ENCODE data around the gene HP.

DNA sequence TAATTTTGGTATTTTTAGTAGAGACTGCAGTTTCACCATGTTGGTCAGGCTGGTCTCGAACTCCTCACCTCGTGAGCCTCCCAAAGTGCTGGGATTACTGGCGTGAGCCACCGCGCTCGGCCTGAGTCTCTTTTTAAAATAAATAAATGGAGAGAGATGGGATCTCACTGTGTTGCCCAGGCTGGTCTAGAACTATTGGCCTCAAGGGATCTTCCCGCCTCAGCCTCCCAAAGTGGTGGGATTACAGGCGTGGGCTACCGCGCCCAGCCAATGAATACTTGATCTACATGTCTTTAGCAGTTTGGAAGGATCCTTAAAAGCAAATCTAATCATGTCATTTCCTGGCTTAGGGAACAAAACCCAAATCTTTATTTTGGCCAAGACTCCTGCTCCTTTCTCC is 44.5 kb upstream of the HP start:
- TF ChIP-seq, protein P1, sequence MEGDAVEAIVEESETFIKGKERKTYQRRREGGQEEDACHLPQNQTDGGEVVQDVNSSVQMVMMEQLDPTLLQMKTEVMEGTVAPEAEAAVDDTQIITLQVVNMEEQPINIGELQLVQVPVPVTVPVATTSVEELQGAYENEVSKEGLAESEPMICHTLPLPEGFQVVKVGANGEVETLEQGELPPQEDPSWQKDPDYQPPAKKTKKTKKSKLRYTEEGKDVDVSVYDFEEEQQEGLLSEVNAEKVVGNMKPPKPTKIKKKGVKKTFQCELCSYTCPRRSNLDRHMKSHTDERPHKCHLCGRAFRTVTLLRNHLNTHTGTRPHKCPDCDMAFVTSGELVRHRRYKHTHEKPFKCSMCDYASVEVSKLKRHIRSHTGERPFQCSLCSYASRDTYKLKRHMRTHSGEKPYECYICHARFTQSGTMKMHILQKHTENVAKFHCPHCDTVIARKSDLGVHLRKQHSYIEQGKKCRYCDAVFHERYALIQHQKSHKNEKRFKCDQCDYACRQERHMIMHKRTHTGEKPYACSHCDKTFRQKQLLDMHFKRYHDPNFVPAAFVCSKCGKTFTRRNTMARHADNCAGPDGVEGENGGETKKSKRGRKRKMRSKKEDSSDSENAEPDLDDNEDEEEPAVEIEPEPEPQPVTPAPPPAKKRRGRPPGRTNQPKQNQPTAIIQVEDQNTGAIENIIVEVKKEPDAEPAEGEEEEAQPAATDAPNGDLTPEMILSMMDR (conservative IDR thresholded peaks at IDR 0.05; ENCODE audit: low read length): no peak
- no peak for TF ChIP-seq EZH2phosphoT487 (IDR thresholded peaks at IDR 0.05; ENCODE audit: borderline replicate concordance)

Data from Loucy (cell line).